A673 (cell line): ENCODE measurements around the gene SHANK1. TPM values are rescaled to one million over a fixed set of nuclear protein-coding genes. Genes with fewer than 3 reads are reported as not detected.
A peak's percentile ranks its signal among the peaks of the same experiment; 100 is the strongest.

Experiments
- BruUV-seq: library from RNA; stranded (reverse); fragments of 400-500 nt; replicated peaks from 2 replicates; lab custom pipeline; 2021; lab: Mats Ljungman, UMichigan
- CTCF ChIA-PET: fragments of 300-600 bp; sonication (Branson Sonifier 250); formaldehyde crosslinking; loops from one replicate; lab custom pipeline; 2022; ENCODE audit warnings: antibody characterized with exemption; lab: Charles Lee
- POLR2A ChIA-PET: fragments of 300-600 bp; sonication (Branson Sonifier 250); formaldehyde crosslinking; loops from one replicate; lab custom pipeline; 2022; ENCODE audit warnings: antibody characterized with exemption; ENCODE audit not compliant: low non-redundant PET; lab: Charles Lee
- DNase-seq: peaks from one replicate; pipeline ENCODE4 v3.0.0-alpha.2; 2015; ENCODE audit warnings: low spot score
- H3K27ac ChIP-seq: fragments of 200-600 bp; sonication (generic); 2 replicates; pipeline ENCODE4 v1.5.1; 2016; ENCODE audit warnings: mixed run types, low read depth, mild to moderate bottlenecking, mixed read lengths, antibody characterized with exemption, low read length; ENCODE audit not compliant: poor library complexity, severe bottlenecking
- H3K27me3 ChIP-seq: fragments of 200-600 bp; sonication (generic); replicated peaks from 2 replicates; pipeline ENCODE4 v1.6.1; 2017; ENCODE audit warnings: mixed run types, low read depth, mild to moderate bottlenecking, mixed read lengths, antibody characterized with exemption, low read length; ENCODE audit not compliant: insufficient read depth, poor library complexity
- H3K36me3 ChIP-seq: fragments of 200-600 bp; sonication (generic); 2 replicates; pipeline ENCODE4 v1.6.1; 2016; ENCODE audit warnings: mixed run types, mild to moderate bottlenecking, mixed read lengths, antibody characterized with exemption, low read length; ENCODE audit not compliant: insufficient read depth, poor library complexity, severe bottlenecking
- H3K4me1 ChIP-seq: fragments of 200-600 bp; sonication (generic); 2 replicates; pipeline ENCODE4 v1.6.1; 2017; ENCODE audit warnings: mixed run types, mild to moderate bottlenecking, mixed read lengths, antibody characterized with exemption, low read length; ENCODE audit not compliant: insufficient read depth, poor library complexity, severe bottlenecking
- H3K4me3 ChIP-seq: fragments of 200-600 bp; sonication (generic); 2 replicates; pipeline ENCODE4 v1.5.1; 2016; ENCODE audit warnings: low read depth, mixed run types, mild to moderate bottlenecking, mixed read lengths, low read length; ENCODE audit not compliant: poor library complexity, severe bottlenecking
- H3K9me3 ChIP-seq: fragments of 200-600 bp; sonication (generic); 2 replicates; pipeline ENCODE4 v1.6.1; 2016; ENCODE audit warnings: mixed run types, low read depth, mild to moderate bottlenecking, mixed read lengths, antibody characterized with exemption, low read length; ENCODE audit not compliant: poor library complexity, severe bottlenecking
- CTCF ChIP-seq: fragments of 300-800, 200-600 bp; sonication (generic); conservative IDR thresholded peaks from 2 replicates; pipeline ENCODE4 v1.5.1; 2017; ENCODE audit warnings: low read depth, mild to moderate bottlenecking, antibody characterized with exemption, low read length, moderate library complexity, mixed read lengths
- EZH2 ChIP-seq: fragments of 200-600 bp; sonication (generic); IDR thresholded peaks from 2 replicates; pipeline ENCODE4 v1.6.1; 2017; ENCODE audit warnings: borderline replicate concordance, low read depth, mild to moderate bottlenecking, mixed read lengths, antibody characterized with exemption, low read length; ENCODE audit not compliant: poor library complexity, severe bottlenecking
- intact Hi-C: fragments of 100-400 bp; cut with micrococcal nuclease; formaldehyde crosslinking; loops from one replicate; pipeline ENCODE4 v1.10.0; 2022; ENCODE audit not compliant: unreplicated experiment
- total RNA-seq: library from RNA; stranded (reverse); gene quantifications from 2 replicates; pipeline ENCODE4 v1.2.3, GENCODE V29; 2021

Gene SHANK1
- total RNA-seq, 1 experiment from 2014 or later, result 69.7 TPM

GRCh38 chr19:50688766-50689165, 30.8 kb downstream of the SHANK1 start:
- H3K9me3 ChIP-seq, result no peaks in the 10 kb centered on the region
- H3K4me1 ChIP-seq, result no peaks in the 10 kb centered on the region
- peaks cover 7% of the 10 kb centered on the region for H3K36me3 ChIP-seq
- DNase-seq, result no peak
- H3K27ac ChIP-seq, result no peak overlapping the region
- ChIA-PET CTCF (no interaction called here), POLR2A (no interaction called here)
- no peak for TF ChIP-seq EZH2
- no peak for TF ChIP-seq CTCF
- intact Hi-C loops, result no loop called here
- H3K4me3 ChIP-seq, result no peak overlapping the region
- no peaks in the 10 kb centered on the region for H3K27me3 ChIP-seq
- BruUV-seq, result no TSS peak

GRCh38 chr19:50686310-50687032, 33.1 kb downstream of the SHANK1 start:
- BruUV-seq, result no TSS peak
- H3K27me3 ChIP-seq, result no peaks in the 10 kb centered on the region
- no peak overlapping the region for H3K4me3 ChIP-seq
- TF ChIP-seq CTCF, result no peak
- no peak for TF ChIP-seq EZH2
- ChIA-PET POLR2A (no interaction called here), CTCF (no interaction called here)
- no peak overlapping the region for H3K27ac ChIP-seq
- H3K36me3 ChIP-seq, result peaks cover 7% of the 10 kb centered on the region
- intact Hi-C loops, result no loop called here
- H3K4me1 ChIP-seq, result no peaks in the 10 kb centered on the region
- H3K9me3 ChIP-seq, result no peaks in the 10 kb centered on the region
- no peak for DNase-seq

- Histone ChIP-seq H3K4me1 (no peaks in the 10 kb centered on the region), H3K27me3 (no peaks in the 10 kb centered on the region), H3K9me3 (no peaks in the 10 kb centered on the region), H3K27ac (no peak overlapping the region), H3K4me3 (no peak overlapping the region), H3K36me3 (peaks cover under 1% of the 10 kb centered on the region)
- BruUV-seq, result no TSS peak
- ChIA-PET POLR2A (no interaction called here), CTCF (interaction anchor here (0.6 kb wide), 1 partner anchor 192 kb away, joined by 4 read pairs; no protein-coding TSS in a partner anchor)
- peak; percentile 88 for DNase-seq
- TF ChIP-seq CTCF (no peak), EZH2 (no peak)
- intact Hi-C loops, result no loop called here
These were observed 40.2 kb downstream of the SHANK1 start for GRCh38 chr19:50679177-50680125.
